Activated CD4-positive, alpha-beta T cell treated with anti-CD3 and anti-CD28 coated beads for 48 hours (primary cell): Measurements from ENCODE around the gene RTEL1.

Source experiments
- DNase-seq: peaks from one replicate; pipeline ENCODE4 v3.0.0-alpha.2; 2020

RTEL1 gene

GRCh38 chr20:63743210-63743970, 85.3 kb downstream of the RTEL1 start:
- no peak for DNase-seq

GRCh38 chr20:63744158-63744557, 86.0 kb downstream of the RTEL1 start:
- DNase-seq, result no peak

GRCh38 chr20:63744574-63745423, 86.7 kb downstream of the RTEL1 start:
- no peak for DNase-seq

- no peak for DNase-seq
Measured at GRCh38 chr20:63745424-63745805, 87.3 kb downstream of the RTEL1 start.
